ENCODE data around the gene METTL23.

DNA sequence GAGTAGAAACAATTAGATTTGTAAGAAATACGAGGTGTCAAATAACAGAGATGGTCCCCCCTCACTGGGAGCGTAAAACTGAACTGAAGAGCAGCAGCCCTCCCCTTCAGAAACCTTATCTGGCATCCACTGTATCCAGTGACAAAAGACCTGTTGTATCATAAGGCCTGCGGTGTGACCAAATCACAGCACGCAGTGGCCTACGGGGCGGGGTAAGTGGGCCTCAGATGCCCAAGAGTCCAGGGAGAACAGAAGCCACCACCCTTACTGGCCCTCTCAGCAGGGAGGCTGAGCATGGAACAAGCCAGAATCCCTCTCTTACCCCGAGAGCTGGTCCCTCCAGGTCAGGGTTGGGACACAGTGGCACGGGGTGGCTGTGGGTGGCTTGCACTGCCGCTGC is 5.7 kb upstream of the METTL23 start:
- no peak for TF ChIP-seq CTCF (conservative IDR thresholded peaks at IDR 0.05)
- no peak for TF ChIP-seq EZH2 (IDR thresholded peaks at IDR 0.05; ENCODE audit: low read depth)

All from PC-9 (cell line).